Measurements from ENCODE around the gene ORAI2. TPM values are rescaled to one million over a fixed set of nuclear protein-coding genes. Genes with fewer than 3 reads are reported as not detected.
"Not testable (repeated sequence)": the region's sequence is repeated elsewhere in the genome, so short reads cannot be mapped to it uniquely, and the experiment has no call there.

ORAI2 gene
- total and polyA plus RNA-seq, 10 donors = 31.5 to 146 (median 81.0) TPM

DNA sequence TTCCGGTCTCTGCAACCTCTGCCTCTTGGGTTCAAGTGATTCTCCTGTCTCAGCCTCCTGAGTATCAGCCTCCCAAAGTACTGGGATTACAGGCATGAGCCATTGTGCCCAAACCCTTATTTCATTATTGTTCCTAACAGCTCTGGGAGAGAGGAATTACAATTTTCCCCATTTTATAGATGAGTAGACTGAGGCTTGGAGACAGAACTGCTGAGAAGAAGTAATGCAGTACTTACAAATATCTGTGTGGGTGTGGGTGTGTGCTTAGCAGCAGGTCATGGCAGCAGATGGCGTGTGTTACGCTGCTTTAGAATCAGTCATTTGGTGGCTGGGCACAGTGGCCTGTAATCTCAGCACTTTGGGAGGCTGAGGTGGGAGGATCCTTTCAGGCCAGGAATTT, 29.8 kb upstream of the ORAI2 start:
- no peaks in the 10 kb centered on the region for H3K9me3 ChIP-seq
- H3K4me3 ChIP-seq = no peak overlapping the region
- no peaks in the 10 kb centered on the region for H3K27me3 ChIP-seq (replicated peaks in 1 of 7)
- H3K36me3 ChIP-seq = peaks cover 2 to 100% (median 92%) of the 10 kb centered on the region in 6 donors
- no peak overlapping the region for H3K27ac ChIP-seq
- peaks cover 0 to 44% (median 15%) of the 10 kb centered on the region in 6 donors for H3K4me1 ChIP-seq
- TF ChIP-seq CTCF (IDR thresholded peaks at IDR 0.05 in 8 of 11, conservative IDR thresholded peaks at IDR 0.05 in 3 of 11) = no peak
- TF ChIP-seq POLR2AphosphoS5 (IDR thresholded peaks at IDR 0.05) = no peak
- no peak for TF ChIP-seq POLR2A (IDR thresholded peaks at IDR 0.05)
- no peak for DNase-seq
- intact Hi-C loops (cut with DNase I; ENCODE audit: low total_unique reads) = no loop called here
- WGBS, 5 donors = 93 to 96% (median 95%) methylated on average over 3 of the region's 3 CpGs

DNA sequence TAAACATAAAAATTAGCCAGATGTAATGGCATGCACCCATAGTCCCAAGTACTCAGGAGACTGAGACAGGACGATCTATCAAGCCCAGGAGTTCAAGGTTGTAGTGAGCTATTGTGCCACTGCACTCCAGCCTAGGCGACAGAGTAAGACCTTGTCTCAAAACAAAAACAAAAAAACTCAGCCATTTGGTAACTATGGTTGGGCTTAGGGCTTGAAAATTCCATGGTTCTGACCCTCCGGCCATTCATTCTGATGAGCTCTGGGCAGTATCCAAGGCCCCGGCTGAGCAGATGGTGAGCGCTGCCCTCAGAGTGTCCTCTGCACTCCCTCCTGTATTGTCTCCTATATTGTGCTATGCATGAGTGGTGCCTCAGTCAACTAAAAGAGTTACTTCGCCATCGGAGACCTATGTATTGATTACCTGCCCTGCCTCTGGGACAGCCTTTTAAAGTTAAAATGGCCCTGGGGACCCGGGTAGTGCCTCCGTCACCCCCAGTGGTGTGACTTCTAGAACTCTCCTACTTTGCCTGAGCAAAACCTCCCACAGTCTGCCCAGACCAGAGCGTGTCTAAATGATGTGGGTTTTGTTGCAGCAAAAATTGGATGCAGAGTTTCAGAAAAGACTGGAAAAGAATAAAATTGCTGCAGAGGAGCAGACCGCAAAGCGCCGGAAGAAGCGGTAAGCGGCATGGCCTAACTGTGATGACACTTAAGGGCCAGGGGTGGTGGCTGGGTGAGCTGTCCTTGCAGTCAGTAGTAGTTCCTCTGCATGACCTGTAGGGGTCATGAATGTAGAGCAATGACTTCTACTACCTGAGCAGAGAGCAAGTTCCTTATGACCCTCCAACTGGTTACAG, 29.1 kb upstream of the ORAI2 start:
- H3K4me1 ChIP-seq = peaks cover 0 to 44% (median 19%) of the 10 kb centered on the region in 6 donors
- 62 to 71% (median 66%) methylated on average over 15 of the region's 15 CpGs for WGBS, 5 donors
- H3K9me3 ChIP-seq = no peaks in the 10 kb centered on the region
- TF ChIP-seq CTCF (IDR thresholded peaks at IDR 0.05 in 8 of 11, conservative IDR thresholded peaks at IDR 0.05 in 3 of 11) (peak; percentile 75 to 91 (median 86)), POLR2A (IDR thresholded peaks at IDR 0.05) (no peak), POLR2AphosphoS5 (IDR thresholded peaks at IDR 0.05) (peak in 1 of 3 donors; percentile 59)
- intact Hi-C loops (cut with DNase I; ENCODE audit: low total_unique reads) = no loop called here
- H3K27ac ChIP-seq = peak overlapping the region in 4 of 8 donors; percentile 21 to 42 (median 28)
- H3K36me3 ChIP-seq = peaks cover 2 to 100% (median 94%) of the 10 kb centered on the region in 6 donors
- H3K4me3 ChIP-seq = no peak overlapping the region
- DNase-seq = peak; percentile 85
- H3K27me3 ChIP-seq (replicated peaks in 1 of 7) = no peaks in the 10 kb centered on the region

GRCh38 chr7:102404862-102405188, 28.6 kb upstream of the ORAI2 start:
- H3K27me3 ChIP-seq (replicated peaks in 1 of 7); H3K4me3 ChIP-seq; DNase-seq; H3K9me3 ChIP-seq: not testable (repeated sequence)
- TF ChIP-seq CTCF (IDR thresholded peaks at IDR 0.05 in 8 of 11, conservative IDR thresholded peaks at IDR 0.05 in 3 of 11) = peak in 1 of 11 experiments; percentile 3
- 89 to 98% (median 96%) methylated on average over 5 of the region's 5 CpGs for WGBS, 5 donors
- peaks cover 0 to 49% (median 19%) of the 10 kb centered on the region in 6 donors for H3K4me1 ChIP-seq
- intact Hi-C loops (cut with DNase I; ENCODE audit: low total_unique reads) = loop anchor here (5.0 kb wide), 1 partner anchor 52 kb away; no protein-coding TSS in a partner anchor
- H3K36me3 ChIP-seq = peaks cover 0 to 100% (median 93%) of the 10 kb centered on the region in 6 donors
- peak overlapping the region in 1 of 8 donors; percentile 26 for H3K27ac ChIP-seq

DNA sequence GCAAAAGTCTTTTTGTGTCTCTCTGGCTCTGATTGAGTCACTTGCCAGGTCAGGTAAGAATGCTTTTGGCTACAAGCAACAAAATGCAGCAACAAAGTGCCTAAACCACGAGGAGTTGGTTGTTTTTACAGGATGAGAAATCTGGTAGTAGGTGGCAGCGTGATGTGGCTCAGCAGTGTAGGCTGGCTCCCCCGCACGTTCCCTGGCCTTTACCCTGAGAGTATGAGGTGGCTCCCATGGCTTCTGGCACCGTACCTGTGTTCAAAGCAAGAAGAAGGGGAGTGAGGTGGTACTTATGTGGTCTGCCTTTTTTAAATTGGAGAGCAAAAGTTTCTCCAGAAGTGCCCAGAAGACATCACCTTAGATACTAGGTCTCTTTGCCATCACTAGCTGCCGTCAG, 25.5 kb upstream of the ORAI2 start:
- WGBS, 5 donors = 73 to 94% (median 91%) methylated on average over 6 of the region's 6 CpGs
- Histone ChIP-seq H3K36me3 (peaks cover 0 to 100% (median 84%) of the 10 kb centered on the region in 6 donors), H3K27ac (peak overlapping the region in 5 of 8 donors; percentile 14 to 45 (median 37)), H3K27me3 (replicated peaks in 1 of 7) (no peaks in the 10 kb centered on the region), H3K9me3 (peaks cover 0 to 7% (median 2%) of the 10 kb centered on the region in 8 donors), H3K4me3 (no peak overlapping the region), H3K4me1 (peaks cover 5 to 62% (median 28%) of the 10 kb centered on the region in 6 donors)
- intact Hi-C loops (cut with DNase I; ENCODE audit: low total_unique reads) = loop anchor here (5.0 kb wide), 1 partner anchor 49 kb away; no protein-coding TSS in a partner anchor
- no peak for DNase-seq
- no peak for TF ChIP-seq POLR2AphosphoS5 (IDR thresholded peaks at IDR 0.05)
- TF ChIP-seq CTCF (IDR thresholded peaks at IDR 0.05 in 8 of 11, conservative IDR thresholded peaks at IDR 0.05 in 3 of 11) = no peak
- no peak for TF ChIP-seq POLR2A (IDR thresholded peaks at IDR 0.05)
